Esophagus (tissue), 2 donors: ENCODE data around the gene LAMA2. TPM values are rescaled to one million over a fixed set of nuclear protein-coding genes. Genes with fewer than 3 reads are reported as not detected.

Experiments used
- H3K27ac ChIP-seq, 2 donors: one replicate each; pipeline ENCODE4 v1.5.1; 2013; ENCODE audit warnings: low read depth in 2 of 2, mild to moderate bottlenecking in 2 of 2, inconsistent platforms in 1 of 2, low read length in 1 of 2, moderate library complexity in 1 of 2
- H3K27me3 ChIP-seq, 2 donors: one replicate each; pipeline ENCODE4 v1.6.1; 2013; ENCODE audit warnings: low read length in 2 of 2, control low read depth in 1 of 2, mild to moderate bottlenecking in 1 of 2; ENCODE audit not compliant: insufficient read depth in 2 of 2, control insufficient read depth in 1 of 2
- H3K36me3 ChIP-seq, 2 donors: one replicate each; pipeline ENCODE4 v1.6.1; 2013; ENCODE audit warnings: low read length in 1 of 2; ENCODE audit not compliant: control insufficient read depth in 2 of 2, insufficient read depth in 2 of 2
- H3K4me1 ChIP-seq, 2 donors: one replicate each; pipeline ENCODE4 v1.6.1; 2013; ENCODE audit warnings: low read length in 1 of 2; ENCODE audit not compliant: control insufficient read depth in 2 of 2, insufficient read depth in 2 of 2
- H3K4me3 ChIP-seq, 2 donors: one replicate each; pipeline ENCODE4 v1.5.1; 2013; ENCODE audit warnings: low read length in 2 of 2, mild to moderate bottlenecking in 2 of 2, low read depth in 1 of 2, moderate library complexity in 1 of 2
- H3K9me3 ChIP-seq, 2 donors: one replicate each; pipeline ENCODE4 v1.6.1; 2013; ENCODE audit warnings: mild to moderate bottlenecking in 2 of 2, low read depth in 1 of 2, low read length in 1 of 2, moderate library complexity in 1 of 2; ENCODE audit not compliant: control insufficient read depth in 2 of 2, insufficient read depth in 1 of 2
- WGBS, 2 donors: extraction: QIAGEN DNeasy Blood & Tissue Kit; methylation state at CpG; one replicate each; pipeline ENCODE4 v1.1.7; 2013; 5-methylcytosine and 5-hydroxymethylcytosine counted together
- polyA plus RNA-seq, 2 donors: library from polyadenylated mRNA; stranded (reverse); fragments of 200-250 nt; gene quantifications; one replicate each; pipeline ENCODE4 v1.2.3, GENCODE V29; 2013
- donor health status: healthy with polysubstance abuse.
- donor health status: Bipolar disorder and iron deficiency.

LAMA2 gene
- polyA plus RNA-seq, 2 donors = 0.67 to 2.7 TPM

- H3K9me3 ChIP-seq = no peaks in the 10 kb centered on the region
- H3K27ac ChIP-seq = no peak overlapping the region
- H3K27me3 ChIP-seq = no peaks in the 10 kb centered on the region
- whole genome bisulfite sequencing, 2 donors = 92% methylated on average over 2 of the region's 2 CpGs
- no peaks in the 10 kb centered on the region for H3K36me3 ChIP-seq
- no peaks in the 10 kb centered on the region for H3K4me1 ChIP-seq
- no peak overlapping the region for H3K4me3 ChIP-seq
These were observed 386.1 kb downstream of the LAMA2 start for GRCh38 chr6:129269076-129269475.

- no peak overlapping the region for H3K27ac ChIP-seq
- 83 to 89% methylated on average over 2 of the region's 2 CpGs for WGBS, 2 donors
- no peak overlapping the region for H3K4me3 ChIP-seq
- no peaks in the 10 kb centered on the region for H3K36me3 ChIP-seq
- H3K4me1 ChIP-seq = no peaks in the 10 kb centered on the region
- H3K27me3 ChIP-seq = no peaks in the 10 kb centered on the region
- no peaks in the 10 kb centered on the region for H3K9me3 ChIP-seq
These were observed 387.0 kb downstream of the LAMA2 start for GRCh38 chr6:129269891-129270290.

GRCh38 chr6:129270450-129270849 lies 387.5 kb downstream of the LAMA2 start:
- H3K9me3 ChIP-seq = no peaks in the 10 kb centered on the region
- H3K4me3 ChIP-seq = no peak overlapping the region
- no peaks in the 10 kb centered on the region for H3K36me3 ChIP-seq
- no peaks in the 10 kb centered on the region for H3K27me3 ChIP-seq
- H3K4me1 ChIP-seq = no peaks in the 10 kb centered on the region
- WGBS, 2 donors = 76 to 82% methylated on average over 2 of the region's 2 CpGs
- no peak overlapping the region for H3K27ac ChIP-seq

- Histone ChIP-seq H3K36me3 (no peaks in the 10 kb centered on the region), H3K9me3 (no peaks in the 10 kb centered on the region)
- 81 to 83% methylated on average over 3 of the region's 3 CpGs for WGBS, 2 donors
These were observed 390.2 kb downstream of the LAMA2 start for GRCh38 chr6:129273161-129273560.

GRCh38 chr6:129276461-129276860 lies 393.5 kb downstream of the LAMA2 start:
- WGBS, 2 donors = 48 to 50% methylated on average over 1 of the region's 1 CpG

More at GRCh38 chr6:129273161-129273560, 390.2 kb downstream of the LAMA2 start:
- no peaks in the 10 kb centered on the region for H3K4me1 ChIP-seq
- H3K4me3 ChIP-seq = no peak overlapping the region
- H3K27ac ChIP-seq = no peak overlapping the region
- no peaks in the 10 kb centered on the region for H3K27me3 ChIP-seq

GRCh38 chr6:129276986-129277385 lies 394.0 kb downstream of the LAMA2 start:
- Histone ChIP-seq H3K36me3 (no peaks in the 10 kb centered on the region), H3K27ac (no peak overlapping the region), H3K27me3 (no peaks in the 10 kb centered on the region), H3K4me3 (no peak overlapping the region), H3K9me3 (no peaks in the 10 kb centered on the region), H3K4me1 (peaks cover 0 to 2% of the 10 kb centered on the region in 2 donors)
- 34 to 53% methylated on average over 4 of the region's 4 CpGs for WGBS, 2 donors

More at GRCh38 chr6:129276461-129276860, 393.5 kb downstream of the LAMA2 start:
- H3K4me1 ChIP-seq = peaks cover 0 to 2% of the 10 kb centered on the region in 2 donors
- no peaks in the 10 kb centered on the region for H3K27me3 ChIP-seq
- H3K4me3 ChIP-seq = no peak overlapping the region
- no peaks in the 10 kb centered on the region for H3K36me3 ChIP-seq
- no peak overlapping the region for H3K27ac ChIP-seq
- no peaks in the 10 kb centered on the region for H3K9me3 ChIP-seq

GRCh38 chr6:129279343-129280292 lies 396.7 kb downstream of the LAMA2 start:
- H3K4me1 ChIP-seq = peaks cover 0 to 2% of the 10 kb centered on the region in 2 donors
- no peak overlapping the region for H3K4me3 ChIP-seq
- no peaks in the 10 kb centered on the region for H3K9me3 ChIP-seq
- H3K27me3 ChIP-seq = no peaks in the 10 kb centered on the region
- 72 to 76% methylated on average over 11 of the region's 11 CpGs for WGBS, 2 donors
- no peak overlapping the region for H3K27ac ChIP-seq
- no peaks in the 10 kb centered on the region for H3K36me3 ChIP-seq

- Histone ChIP-seq H3K4me1 (peaks cover 0 to 2% of the 10 kb centered on the region in 2 donors), H3K9me3 (no peaks in the 10 kb centered on the region)
These were observed 397.3 kb downstream of the LAMA2 start for GRCh38 chr6:129280293-129280644.

GRCh38 chr6:129280749-129281148 lies 397.8 kb downstream of the LAMA2 start:
- Histone ChIP-seq H3K27ac (no peak overlapping the region), H3K9me3 (no peaks in the 10 kb centered on the region), H3K4me3 (no peak overlapping the region), H3K36me3 (no peaks in the 10 kb centered on the region), H3K27me3 (no peaks in the 10 kb centered on the region), H3K4me1 (peaks cover 0 to 2% of the 10 kb centered on the region in 2 donors)
- 22 to 30% methylated on average over 1 of the region's 1 CpG for WGBS, 2 donors

More at GRCh38 chr6:129280293-129280644, 397.3 kb downstream of the LAMA2 start:
- H3K4me3 ChIP-seq = no peak overlapping the region
- no peak overlapping the region for H3K27ac ChIP-seq
- no peaks in the 10 kb centered on the region for H3K36me3 ChIP-seq
- H3K27me3 ChIP-seq = no peaks in the 10 kb centered on the region
